Astrocyte of the cerebellum (primary cell): ENCODE data around the gene TOX3.

Experiments
- DNase-seq: peaks from one replicate; pipeline ENCODE4 v3.0.0-alpha.2; 2011; ENCODE audit warnings: low read depth
- H3K4me3 ChIP-seq: 2 replicates; pipeline ENCODE4 v1.5.1; 2011; ENCODE audit warnings: mild to moderate bottlenecking, low read depth, low read length, moderate library complexity
- CTCF ChIP-seq: IDR thresholded peaks from 2 replicates; pipeline ENCODE4 v1.5.1; 2012; ENCODE audit warnings: low read length, low read depth, moderate library complexity, mild to moderate bottlenecking; ENCODE audit errors: missing control alignments
- in situ Hi-C: cut with HindIII; loops from 2 replicates; pipeline ENCODE4 v1.10.0; 2017; ENCODE audit warnings: low sequenced_read_pairs

TOX3 gene

GRCh38 chr16:52573365-52574299 lies 26.7 kb upstream of the TOX3 start:
- no peak overlapping the region for H3K4me3 ChIP-seq
- no peak for TF ChIP-seq CTCF
- in situ Hi-C loops = no loop called here
- DNase-seq = no peak

- DNase-seq = no peak
- in situ Hi-C loops = no loop called here
- TF ChIP-seq CTCF = no peak
- H3K4me3 ChIP-seq = no peak overlapping the region
Observed at GRCh38 chr16:52572656-52573055, 25.7 kb upstream of the TOX3 start.

GRCh38 chr16:52570495-52571091 lies 23.6 kb upstream of the TOX3 start:
- TF ChIP-seq CTCF = no peak
- no peak overlapping the region for H3K4me3 ChIP-seq
- no peak for DNase-seq
- in situ Hi-C loops = no loop called here

GRCh38 chr16:52569701-52570100 lies 22.8 kb upstream of the TOX3 start:
- H3K4me3 ChIP-seq = no peak overlapping the region
- no peak for DNase-seq
- TF ChIP-seq CTCF = no peak
- in situ Hi-C loops = no loop called here

DNA sequence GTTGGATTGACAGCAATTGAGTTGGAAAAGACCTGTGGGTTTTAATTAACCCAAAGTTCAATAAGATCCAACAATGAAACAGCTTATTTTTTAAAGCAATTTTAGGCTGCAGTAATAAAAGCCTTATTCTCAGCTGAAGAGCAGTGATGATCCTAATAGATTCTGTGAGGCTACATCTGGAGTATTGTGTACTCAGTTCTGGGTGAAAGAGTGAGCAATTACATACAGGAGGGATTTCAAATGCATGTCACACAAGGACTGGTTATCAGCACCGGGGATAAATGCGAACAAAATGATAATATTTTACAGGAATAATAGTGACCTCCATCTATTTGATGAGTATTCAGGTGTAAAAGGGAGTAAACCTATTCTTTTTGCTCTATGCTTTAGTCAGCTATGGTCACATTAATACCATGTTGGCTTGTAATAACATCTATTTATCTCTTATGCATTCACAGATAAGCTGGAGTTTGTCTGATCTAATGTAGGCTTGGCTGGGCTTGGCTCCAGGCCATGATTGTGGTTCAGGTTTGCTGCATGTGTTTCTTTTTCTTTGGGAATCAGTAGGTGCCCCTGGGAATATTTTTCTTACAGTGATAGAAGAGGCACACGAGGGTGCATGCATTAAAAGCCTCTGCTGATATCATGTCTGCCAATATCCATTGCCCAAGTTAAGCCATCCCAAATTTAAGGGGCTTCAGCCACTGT lies 22.2 kb upstream of the TOX3 start:
- no peak for DNase-seq
- H3K4me3 ChIP-seq = no peak overlapping the region
- no peak for TF ChIP-seq CTCF
- in situ Hi-C loops = no loop called here

DNA sequence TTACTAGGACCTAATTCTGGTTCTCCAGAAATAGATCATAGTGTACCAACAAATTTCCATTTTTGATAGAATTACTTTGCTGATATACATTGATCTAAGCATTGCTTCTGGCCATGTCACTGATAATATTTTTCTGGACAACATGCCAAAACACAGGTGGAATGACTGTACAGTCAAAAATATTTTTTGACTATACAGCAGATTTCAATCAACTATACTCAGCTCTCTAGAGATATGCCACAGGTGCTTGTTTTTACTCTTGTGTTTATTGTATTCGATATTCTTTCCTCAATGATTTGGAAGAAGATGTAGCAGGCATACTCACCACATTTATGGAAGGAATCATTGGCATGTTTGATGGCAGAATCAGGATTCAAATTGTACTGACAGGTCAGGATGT lies 21.6 kb upstream of the TOX3 start:
- in situ Hi-C loops = no loop called here

More for the DNA sequence above, 21.6 kb upstream of the TOX3 start:
- no peak for DNase-seq
- no peak overlapping the region for H3K4me3 ChIP-seq
- no peak for TF ChIP-seq CTCF
